ENCODE results near the gene USP3. TPM values are rescaled to one million over a fixed set of nuclear protein-coding genes. Genes with fewer than 3 reads are reported as not detected.

USP3 gene
- total RNA-seq, 2 donors from 2014 or later = 44.2 to 45.8 TPM

GRCh38 chr15:63597038-63597790, 92.8 kb downstream of the USP3 start, which contains the start of gene FBXL22:
TSS of gene FBXL22 (plus strand) at chr15:63597387. CDS start at chr15:63597393, 6 bp downstream.
- DNase-seq (ENCODE audit: low spot score) = peak; percentile 32
- H3K4me1 ChIP-seq (replicated peaks) = peaks cover 20% of the 10 kb centered on the region

DNA sequence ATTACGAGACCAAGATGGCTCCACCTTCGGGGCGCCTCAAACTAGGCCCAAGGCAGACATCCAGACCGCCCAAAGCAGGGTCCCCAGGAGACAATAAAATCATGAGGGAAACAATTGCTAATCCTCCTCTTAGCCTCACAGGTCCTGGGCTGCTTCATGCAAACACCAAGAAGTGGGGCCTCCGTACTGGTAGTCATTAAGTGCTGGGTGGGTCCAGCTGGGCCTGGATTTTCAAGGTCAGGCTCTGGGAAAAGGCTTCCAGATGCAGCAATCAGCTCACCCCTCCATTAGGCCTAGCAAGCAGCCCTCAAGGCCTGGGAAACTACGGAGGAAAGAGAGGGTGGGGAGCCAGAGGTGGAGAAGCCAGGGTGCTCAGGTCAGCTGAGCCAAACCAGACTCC, 93.4 kb downstream of the USP3 start:
- Histone ChIP-seq H3K27me3 (replicated peaks; ENCODE audit: insufficient read depth) (no peaks in the 10 kb centered on the region), H3K4me3 (peak overlapping the region; percentile 4 to 25), H3K36me3 (no peaks in the 10 kb centered on the region), H3K4me1 (replicated peaks) (peaks cover 20% of the 10 kb centered on the region), H3K27ac (peak overlapping the region; percentile 88 to 89), H3K9me3 (no peaks in the 10 kb centered on the region)
- DNase-seq (ENCODE audit: low spot score) = no peak
- WGBS = 69% methylated on average over 6 of the region's 6 CpGs
- intact Hi-C loops (cut with DNase I) = loop anchor here (2.0 to 5.0 kb wide), 3 partner anchors 111 to 311 kb away; no protein-coding TSS in a partner anchor
- TF ChIP-seq CTCF (IDR thresholded peaks at IDR 0.05) (no peak), POLR2AphosphoS5 (IDR thresholded peaks at IDR 0.05) (no peak), POLR2A (IDR thresholded peaks at IDR 0.05) (no peak)

More at GRCh38 chr15:63597038-63597790, 92.8 kb downstream of the USP3 start, which contains the start of gene FBXL22:
- Histone ChIP-seq H3K27me3 (replicated peaks; ENCODE audit: insufficient read depth) (no peaks in the 10 kb centered on the region), H3K9me3 (no peaks in the 10 kb centered on the region), H3K36me3 (no peaks in the 10 kb centered on the region), H3K27ac (peak within 1 kb of the TSS; percentile 88 to 89), H3K4me3 (peak within 1 kb of the TSS; percentile 4 to 25)
- WGBS = 36% methylated on average over 23 of the region's 23 CpGs
- intact Hi-C loops (cut with DNase I) = loop anchor here (5.0 kb wide), 2 partner anchors 110 to 310 kb away; no protein-coding TSS in a partner anchor
- TF ChIP-seq POLR2AphosphoS5 (IDR thresholded peaks at IDR 0.05) (peak; percentile 45), POLR2A (IDR thresholded peaks at IDR 0.05) (no peak)

- DNase-seq (ENCODE audit: low spot score) = peak; percentile 58
- intact Hi-C loops (cut with DNase I) = loop anchor here (2.0 to 5.0 kb wide), 3 partner anchors 111 to 311 kb away; no protein-coding TSS in a partner anchor
- H3K9me3 ChIP-seq = no peaks in the 10 kb centered on the region
- H3K27ac ChIP-seq = peak overlapping the region; percentile 88 to 89
- H3K4me3 ChIP-seq = peak overlapping the region in 1 of 2 donors; percentile 25
- no peaks in the 10 kb centered on the region for H3K27me3 ChIP-seq (replicated peaks; ENCODE audit: insufficient read depth)
- peaks cover 20% of the 10 kb centered on the region for H3K4me1 ChIP-seq (replicated peaks)
- TF ChIP-seq POLR2AphosphoS5 (IDR thresholded peaks at IDR 0.05) (peak; percentile 69), CTCF (IDR thresholded peaks at IDR 0.05) (no peak)
- no peaks in the 10 kb centered on the region for H3K36me3 ChIP-seq
- WGBS = 42% methylated on average over 12 of the region's 12 CpGs
Observed at GRCh38 chr15:63598473-63599400, 94.3 kb downstream of the USP3 start.

GRCh38 chr15:63599401-63600000, 95.1 kb downstream of the USP3 start:
- Histone ChIP-seq H3K4me3 (peak overlapping the region; percentile 63 to 73), H3K4me1 (replicated peaks) (peaks cover 20% of the 10 kb centered on the region), H3K36me3 (no peaks in the 10 kb centered on the region), H3K27me3 (replicated peaks; ENCODE audit: insufficient read depth) (no peaks in the 10 kb centered on the region), H3K9me3 (no peaks in the 10 kb centered on the region), H3K27ac (peak overlapping the region; percentile 88 to 89)
- intact Hi-C loops (cut with DNase I) = loop anchor here (2.0 to 5.0 kb wide), 3 partner anchors 112 to 312 kb away; no protein-coding TSS in a partner anchor
- TF ChIP-seq POLR2A (IDR thresholded peaks at IDR 0.05) (no peak), CTCF (IDR thresholded peaks at IDR 0.05) (peak; percentile 65 to 90 (median 83)), POLR2AphosphoS5 (IDR thresholded peaks at IDR 0.05) (peak; percentile 57)
- DNase-seq (ENCODE audit: low spot score) = peak; percentile 72
- 31% methylated on average over 19 of the region's 19 CpGs for WGBS
